Measurements from ENCODE around the gene CDK6.
"Not testable (repeated sequence)": the region's sequence is repeated elsewhere in the genome, so short reads cannot be mapped to it uniquely, and the experiment has no call there.

Gene CDK6

GRCh38 chr7:92836489-92836999, at the start of gene CDK6:
Gene CDK6, minus strand, starts transcription at chr7:92836573. Its CDS starts 3,250 bp downstream, at chr7:92833323.
- DNase-seq: peak; percentile 72

DNA sequence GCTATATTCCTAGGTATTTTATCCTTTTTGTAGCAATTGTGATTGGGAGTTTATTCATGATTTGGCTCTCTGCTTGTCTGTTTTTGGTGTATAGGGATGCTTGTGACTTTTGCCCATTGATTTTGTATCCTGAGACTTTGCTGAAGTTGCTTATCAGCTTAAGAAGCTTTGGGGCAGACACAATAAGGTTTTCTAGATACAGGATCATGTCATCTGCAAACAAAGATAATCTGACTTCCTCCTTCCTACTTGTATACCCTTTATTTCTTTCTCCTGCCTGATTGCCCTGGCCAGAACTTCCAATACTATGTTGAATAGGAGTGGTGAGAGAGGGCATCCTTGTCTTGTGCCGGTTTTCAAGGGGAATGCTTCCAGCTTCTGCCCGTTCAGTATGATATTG, 49.7 kb upstream of the CDK6 start:
- DNase-seq: not testable (repeated sequence)

DNA sequence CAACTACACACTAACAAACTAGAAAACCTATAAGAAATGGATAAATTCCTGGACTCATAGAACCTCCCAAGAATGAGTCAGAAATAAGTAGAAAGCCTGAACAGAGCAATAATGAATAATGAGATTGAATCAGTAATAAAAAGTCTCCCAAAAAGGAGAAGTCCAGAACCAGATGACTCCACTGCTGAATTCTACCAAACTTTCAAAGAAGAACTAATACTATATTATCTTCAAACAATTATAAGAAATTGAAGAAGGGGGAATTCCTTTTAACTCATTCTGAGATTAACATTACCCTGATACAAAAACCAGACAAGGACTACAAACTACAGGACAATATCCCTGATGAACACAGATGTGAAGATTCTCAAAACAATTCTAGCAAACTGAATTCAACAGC, 47.8 kb upstream of the CDK6 start:
- DNase-seq: no peak

DNA sequence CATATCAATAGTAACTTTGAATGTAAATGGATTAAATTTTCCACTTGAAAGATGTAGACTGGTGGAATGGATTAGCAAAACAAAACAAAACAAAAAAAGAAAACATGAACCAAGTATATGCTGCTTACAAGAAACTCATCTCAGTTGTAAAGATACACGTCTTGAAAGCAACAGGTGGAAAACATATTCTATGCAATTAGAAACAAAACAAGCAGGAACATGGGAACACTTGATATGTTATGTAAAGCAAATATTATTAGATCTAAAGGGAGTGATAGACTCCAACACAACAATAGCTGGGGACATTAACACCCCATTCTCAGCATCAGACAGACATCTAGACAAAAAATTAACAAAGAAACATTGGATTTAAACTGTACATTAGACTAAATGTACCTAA, 46.4 kb upstream of the CDK6 start:
- no peak for DNase-seq

DNA sequence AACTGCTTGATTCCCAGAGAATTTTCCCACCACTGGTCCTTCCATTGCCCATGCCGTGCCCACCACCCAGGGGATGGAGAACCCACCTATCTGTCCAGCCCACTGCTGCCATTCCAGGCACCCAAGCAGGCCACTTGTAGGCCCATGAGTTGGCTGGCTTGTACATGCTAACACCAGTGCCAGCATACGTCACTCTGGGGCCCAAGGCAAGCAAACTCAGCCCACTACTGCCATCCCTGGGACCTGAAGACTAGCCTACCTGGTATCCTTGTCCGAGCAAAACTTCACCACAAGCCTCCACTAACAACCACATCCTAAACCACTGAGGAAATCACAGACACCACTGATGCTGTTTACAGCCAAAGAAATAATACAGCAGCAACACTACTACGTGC, 44.7 kb upstream of the CDK6 start:
- DNase-seq: no peak

DNA sequence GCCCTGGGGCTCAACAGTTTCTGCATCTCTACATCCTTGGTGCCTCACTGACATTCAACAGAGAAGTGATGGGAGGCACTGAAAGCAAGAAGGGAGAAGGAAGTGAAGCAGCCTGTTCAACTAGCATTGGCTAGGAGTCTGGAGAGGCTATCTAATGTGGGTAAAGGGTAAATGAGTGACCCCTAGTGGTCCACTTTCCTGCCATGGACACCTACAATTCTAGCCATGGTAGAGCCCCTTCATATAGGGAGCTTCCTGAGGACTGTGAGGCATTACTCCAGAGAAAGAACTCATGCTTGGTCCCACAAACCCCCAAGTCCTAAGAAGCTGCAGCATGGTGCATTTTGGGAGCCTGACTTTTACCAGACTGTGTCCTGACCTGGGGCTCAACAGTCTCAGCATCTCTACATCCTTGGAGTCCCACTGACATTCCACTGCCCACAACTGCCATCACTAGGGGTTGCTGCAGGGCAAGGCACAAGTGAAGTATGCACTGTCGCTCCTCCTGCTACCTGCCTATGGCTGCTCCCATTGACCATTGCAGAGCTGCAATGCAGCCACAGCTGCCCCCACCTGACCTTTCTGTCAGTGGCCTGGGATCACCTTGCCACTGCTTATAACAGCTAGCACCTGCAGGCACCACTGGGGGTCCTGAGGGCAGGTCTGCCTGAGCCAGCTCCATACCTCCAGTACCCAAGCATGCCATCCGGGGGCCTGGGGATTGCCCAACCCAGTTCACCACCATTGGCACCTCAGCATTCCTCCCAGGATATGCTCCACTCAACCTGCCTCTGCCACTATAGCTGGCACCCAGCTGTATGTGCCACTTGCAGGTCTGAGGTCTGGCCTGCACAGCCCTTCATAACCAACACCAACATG, 44.1 kb upstream of the CDK6 start:
- DNase-seq: peak; percentile 9

- DNase-seq: no peak
These were observed 41.0 kb upstream of the CDK6 start for GRCh38 chr7:92877367-92877766.

- no peak for DNase-seq
These were observed 40.5 kb upstream of the CDK6 start for GRCh38 chr7:92876836-92877235.

GRCh38 chr7:92875719-92876118, 39.3 kb upstream of the CDK6 start:
- DNase-seq: no peak

GRCh38 chr7:92875173-92875572, 38.8 kb upstream of the CDK6 start:
- no peak for DNase-seq

GRCh38 chr7:92874567-92874966, 38.2 kb upstream of the CDK6 start:
- no peak for DNase-seq

- DNase-seq: no peak
These were observed 37.4 kb upstream of the CDK6 start for GRCh38 chr7:92873776-92874175.

GRCh38 chr7:92872701-92873100, 36.3 kb upstream of the CDK6 start:
- no peak for DNase-seq

DNA sequence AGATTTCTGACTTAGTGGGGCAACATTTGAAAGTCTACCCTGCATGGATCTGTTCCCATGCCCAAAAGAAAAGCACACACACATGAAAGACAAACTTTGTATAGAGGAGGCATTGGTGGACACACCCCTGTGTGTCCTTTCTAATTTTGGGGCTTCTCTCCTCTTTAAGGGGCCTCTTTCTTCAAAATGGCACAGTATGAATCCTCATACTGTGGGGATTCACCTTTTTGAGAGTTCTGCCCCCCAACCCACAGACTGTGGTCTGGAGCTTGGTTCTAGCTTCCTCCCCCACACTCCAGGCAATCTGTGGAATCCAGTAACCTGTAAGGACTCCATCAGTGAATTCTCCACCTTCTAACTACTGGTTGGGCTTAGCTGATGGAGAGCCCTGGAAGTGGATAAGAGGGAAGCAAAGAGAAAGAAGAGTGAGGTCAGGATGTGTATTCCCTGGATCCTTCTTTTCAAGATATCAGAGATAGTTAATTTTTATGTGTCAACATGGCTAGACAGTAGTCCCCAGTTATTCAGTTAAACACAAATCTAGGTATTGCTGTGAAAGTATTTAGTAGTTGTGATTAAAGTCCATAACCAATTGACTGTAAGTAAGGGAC, 32.4 kb upstream of the CDK6 start:
- no peak for DNase-seq

GRCh38 chr7:92864169-92864568, 27.8 kb upstream of the CDK6 start:
- peak; percentile 19 for DNase-seq

DNA sequence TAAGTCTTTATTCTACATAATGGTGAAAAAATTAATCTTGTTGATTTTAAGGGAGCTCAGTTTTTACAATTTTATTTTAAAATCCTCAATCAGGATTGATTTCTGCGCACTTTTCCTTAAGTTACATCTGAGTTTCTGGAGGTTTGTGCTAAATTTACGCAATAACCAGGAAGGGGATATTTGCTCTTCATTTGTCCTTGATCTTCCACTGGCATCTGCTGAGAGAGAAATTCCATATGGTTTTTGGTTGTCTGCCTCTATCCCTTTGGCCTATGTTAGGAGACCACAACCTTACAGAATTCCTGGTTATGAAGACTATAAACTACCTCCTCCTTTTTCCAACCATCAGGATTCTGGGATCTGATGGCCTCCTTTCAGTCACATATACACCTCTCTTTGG, 20.1 kb upstream of the CDK6 start:
- no peak for DNase-seq

- DNase-seq: no peak
These were observed 18.3 kb upstream of the CDK6 start for GRCh38 chr7:92854501-92855238.

- DNase-seq: no peak
These were observed 15.4 kb upstream of the CDK6 start for GRCh38 chr7:92851732-92852131.

DNA sequence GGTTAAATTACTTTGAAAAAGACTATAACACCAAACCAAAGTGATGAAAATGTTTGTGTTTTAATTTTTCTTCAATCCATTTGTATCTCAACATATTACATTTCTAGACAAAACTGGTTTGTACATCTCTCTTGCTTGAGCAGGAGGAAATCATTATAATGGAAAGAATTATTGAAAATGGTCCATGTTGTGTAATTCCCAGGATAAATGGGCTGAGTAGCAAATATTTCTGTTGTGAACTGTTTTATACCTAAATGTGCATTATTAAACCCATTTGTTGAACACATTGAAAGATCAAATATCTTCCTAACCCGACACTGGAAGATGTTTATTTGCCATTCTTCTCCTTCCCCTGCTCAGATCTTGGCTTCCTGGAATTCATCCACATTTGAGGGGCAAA, 14.1 kb upstream of the CDK6 start:
- DNase-seq: no peak

DNA sequence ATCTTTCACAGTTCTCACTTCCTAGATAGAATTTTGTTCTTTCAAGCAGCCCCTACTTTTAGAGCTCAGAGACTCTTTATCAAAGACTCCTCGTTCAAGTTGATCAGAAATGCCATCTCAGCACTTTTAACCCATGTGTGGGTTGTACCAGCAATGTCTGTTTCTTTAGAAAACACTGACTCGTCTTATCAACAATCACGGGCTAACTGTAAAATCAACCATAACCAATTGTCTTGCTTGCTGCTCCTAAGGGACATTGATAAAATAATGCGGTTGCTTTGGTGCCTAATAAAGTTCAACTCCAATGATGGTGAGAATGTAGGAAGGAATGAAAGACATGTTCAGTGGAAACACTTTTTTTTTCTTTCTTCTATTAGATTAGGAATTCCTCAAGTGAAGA, 12.9 kb upstream of the CDK6 start:
- no peak for DNase-seq

GRCh38 chr7:92848851-92849250, 12.5 kb upstream of the CDK6 start:
- DNase-seq: no peak

DNA sequence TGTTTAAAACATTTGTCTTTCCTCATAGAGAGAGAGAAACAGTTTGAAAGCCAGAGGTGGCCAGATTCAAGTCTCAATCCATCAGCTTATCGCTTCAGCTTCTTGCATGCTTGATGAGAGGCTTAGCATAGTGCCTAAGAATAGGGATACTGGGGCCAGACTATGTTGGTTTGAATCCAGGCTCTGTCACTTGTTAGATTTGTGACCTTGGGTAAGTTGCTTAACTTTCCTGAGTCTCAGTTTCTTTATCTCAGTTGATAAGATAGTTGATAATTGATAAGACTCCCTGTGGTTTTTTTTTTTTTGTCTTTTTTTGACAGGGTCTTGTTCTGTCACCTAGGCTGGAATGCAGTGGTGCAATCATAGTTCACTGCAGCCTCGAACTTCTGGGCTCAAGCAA, 12.1 kb upstream of the CDK6 start:
- no peak for DNase-seq

GRCh38 chr7:92847305-92847704, 10.9 kb upstream of the CDK6 start:
- DNase-seq: no peak

GRCh38 chr7:92845736-92846135, 9.4 kb upstream of the CDK6 start:
- DNase-seq: no peak

All from CD4-positive, alpha-beta T cell treated with Interleukin-17A for 4 hours (primary cell).